Fibroblast of peridontal ligament (primary cell): ENCODE results near the gene COG2.
"Not testable (repeated sequence)": the region's sequence is repeated elsewhere in the genome, so short reads cannot be mapped to it uniquely, and the experiment has no call there.

Experiments
- DNase-seq: peaks from one replicate; pipeline ENCODE4 v3.0.0-alpha.2; 2010; ENCODE audit errors: extremely low read depth

Gene COG2

DNA sequence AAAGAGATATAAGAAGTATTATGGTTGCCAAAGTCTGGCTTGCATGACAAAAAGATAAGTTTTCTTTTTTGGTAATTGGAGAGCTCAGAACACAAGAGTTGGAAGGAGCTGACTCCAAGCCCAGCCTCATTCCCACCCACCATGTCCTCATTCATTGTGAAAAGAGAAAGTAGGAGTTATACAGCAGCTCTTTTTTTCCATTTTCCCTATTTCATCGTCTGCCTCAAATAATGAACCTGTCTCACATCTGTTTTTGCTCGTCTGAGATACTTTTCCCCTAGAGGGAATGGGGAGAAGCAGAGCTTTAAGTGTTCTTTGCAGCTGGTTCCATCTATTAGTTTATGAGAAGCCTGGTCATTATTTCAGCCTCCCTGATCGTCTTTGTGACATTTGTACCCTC lies 36.9 kb downstream of the COG2 start:
- no peak for DNase-seq

DNA sequence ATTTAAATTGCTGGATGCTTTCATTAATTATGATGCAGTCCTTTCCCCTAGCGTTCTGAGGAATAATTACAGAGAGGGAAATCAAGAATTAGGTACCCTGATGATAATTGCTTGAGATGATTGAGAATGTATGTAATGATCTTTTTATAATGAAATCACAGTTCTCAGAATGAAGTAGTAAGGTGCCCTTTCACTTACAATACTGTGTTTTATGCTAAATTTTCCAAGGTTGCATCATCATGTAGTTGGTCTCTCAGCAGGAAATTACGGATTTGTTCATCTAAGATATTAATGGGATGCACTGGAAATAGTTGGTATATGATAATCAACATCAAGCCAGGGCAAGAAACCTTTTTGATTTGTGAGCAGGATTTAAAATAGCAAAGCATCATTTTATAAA lies 37.5 kb downstream of the COG2 start:
- no peak for DNase-seq

GRCh38 chr1:230680300-230681025 lies 38.2 kb downstream of the COG2 start:
- DNase-seq: no peak

DNA sequence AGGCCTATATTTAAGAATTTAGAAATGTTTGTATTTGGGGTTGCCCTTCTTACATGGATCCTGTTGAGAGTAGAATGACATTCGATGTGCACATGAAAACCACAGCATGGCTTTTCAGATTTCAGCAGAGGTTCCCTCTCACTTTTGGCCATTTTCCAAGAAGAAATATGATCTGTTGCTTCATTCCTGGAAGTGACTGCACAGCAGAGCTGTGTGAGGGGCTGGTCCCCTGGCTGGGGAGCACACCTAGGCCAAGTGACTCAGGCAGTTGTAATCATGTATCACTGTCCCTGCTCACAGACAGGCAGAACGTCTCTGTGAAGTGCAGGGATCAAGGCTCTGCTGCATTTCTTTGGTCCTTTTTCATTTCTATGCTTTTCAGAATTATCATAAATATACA lies 39.3 kb downstream of the COG2 start:
- DNase-seq: peak; percentile 74

DNA sequence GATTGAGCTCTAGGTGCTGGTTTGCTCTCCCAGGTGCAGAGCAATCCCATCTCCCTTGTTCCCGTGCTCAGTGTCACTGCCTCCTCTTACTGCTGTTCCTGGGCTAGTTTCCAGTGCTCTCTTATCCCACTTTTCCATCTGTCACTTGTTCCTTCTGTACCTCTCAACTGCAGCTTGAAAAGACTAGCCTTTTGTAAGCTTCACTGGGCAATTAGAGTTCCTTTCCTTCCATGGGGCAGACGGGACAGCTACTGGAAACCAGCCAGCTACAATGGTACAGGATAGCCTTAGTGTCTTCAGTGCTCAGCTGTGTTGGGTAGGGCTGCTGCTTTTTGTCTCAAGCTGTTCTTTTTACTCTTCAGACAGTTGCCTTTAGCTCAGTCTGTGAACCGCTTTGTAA lies 40.0 kb downstream of the COG2 start:
- no peak for DNase-seq

DNA sequence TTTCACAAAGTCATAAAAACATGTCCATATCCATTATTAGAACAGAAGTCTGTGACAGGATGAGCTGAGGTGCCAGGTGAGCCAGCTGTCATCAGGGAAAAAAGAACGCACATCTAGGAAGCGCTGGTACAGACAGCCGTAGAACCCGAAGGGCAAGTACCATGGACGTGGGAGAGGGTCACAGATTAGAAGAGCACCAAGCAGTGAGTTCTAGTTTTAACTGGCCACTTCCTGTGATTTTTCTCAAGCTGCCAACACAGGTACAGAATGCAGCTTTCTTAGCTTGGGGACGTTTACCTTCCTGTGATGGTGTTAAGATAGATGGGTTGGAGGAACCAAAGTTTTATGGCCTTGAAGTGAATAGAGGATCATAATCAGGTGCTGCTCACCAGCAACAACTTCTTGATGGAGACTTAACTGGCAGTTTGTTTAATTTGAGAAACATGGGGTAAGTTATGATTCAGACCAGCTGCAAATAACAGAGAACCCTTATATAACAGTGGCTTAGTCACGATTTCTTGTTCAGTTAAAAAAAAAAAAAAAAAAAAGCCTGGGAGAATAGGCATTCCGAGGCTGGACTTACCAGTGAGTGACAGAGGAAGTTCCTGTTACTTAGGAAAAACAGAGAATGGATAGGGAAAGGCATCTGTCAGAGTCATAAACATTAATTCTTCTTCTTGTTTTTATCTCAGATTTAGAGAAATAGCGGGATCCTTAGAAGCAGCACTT lies 40.8 kb downstream of the COG2 start:
- DNase-seq: peak; percentile 87

- DNase-seq: no peak
These were observed 41.9 kb downstream of the COG2 start for GRCh38 chr1:230684146-230684545.

DNA sequence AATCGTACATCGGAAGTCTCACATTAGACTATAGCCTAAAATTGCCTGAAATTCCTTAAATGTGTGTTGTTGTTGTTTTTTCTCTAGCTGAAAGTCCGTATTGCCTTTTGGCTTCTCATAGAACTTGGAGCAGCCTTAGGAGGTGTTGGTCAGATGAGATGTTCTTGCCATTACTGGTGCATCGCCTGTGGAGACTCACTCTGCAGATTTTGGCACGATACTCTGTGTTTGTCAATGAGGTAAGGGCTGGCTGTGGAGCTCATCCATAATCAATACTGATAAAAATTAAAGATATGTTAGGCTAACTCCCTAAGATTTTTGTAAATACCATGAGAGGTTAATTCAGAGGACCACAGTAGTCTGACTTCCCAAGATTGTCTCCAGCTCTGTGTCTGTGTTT lies 42.7 kb downstream of the COG2 start:
- DNase-seq: no peak

DNA sequence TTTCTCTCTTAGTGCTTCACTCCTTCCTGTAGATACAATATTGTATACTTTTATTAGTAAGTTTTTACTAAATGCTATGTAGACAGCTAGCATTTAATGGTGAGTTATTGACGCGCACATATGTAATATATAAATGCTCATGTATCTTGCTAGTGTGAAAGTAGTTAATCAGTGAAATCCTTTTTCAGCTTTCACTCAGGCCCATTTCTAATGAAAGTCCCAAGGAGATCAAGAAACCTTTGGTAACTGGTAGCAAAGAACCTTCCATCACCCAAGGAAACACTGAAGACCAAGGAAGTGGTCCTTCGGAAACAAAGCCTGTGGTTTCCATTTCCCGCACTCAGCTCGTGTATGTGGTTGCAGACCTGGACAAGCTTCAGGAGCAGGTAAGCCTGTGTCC lies 44.5 kb downstream of the COG2 start:
- no peak for DNase-seq

DNA sequence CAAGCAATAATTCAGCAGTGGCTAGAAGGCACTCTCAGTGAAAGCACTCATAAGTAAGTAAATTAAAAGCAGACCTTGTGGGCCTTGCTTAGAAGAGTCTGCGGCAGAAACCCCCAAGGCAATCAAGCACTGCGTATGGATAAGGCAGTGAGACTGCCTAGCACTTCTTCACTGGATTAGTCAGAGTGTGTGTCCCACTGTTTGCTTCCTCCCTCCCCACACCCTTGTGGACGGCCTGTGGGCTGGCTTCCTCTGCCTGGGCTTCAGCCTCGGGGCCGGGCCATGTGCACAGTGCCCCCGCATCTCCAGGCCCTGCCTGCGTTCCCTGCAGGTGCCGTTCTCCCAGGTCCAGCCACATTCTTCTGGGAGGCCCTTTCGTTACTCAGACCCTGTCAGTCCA lies 47.8 kb downstream of the COG2 start:
- peak; percentile 51 for DNase-seq

DNA sequence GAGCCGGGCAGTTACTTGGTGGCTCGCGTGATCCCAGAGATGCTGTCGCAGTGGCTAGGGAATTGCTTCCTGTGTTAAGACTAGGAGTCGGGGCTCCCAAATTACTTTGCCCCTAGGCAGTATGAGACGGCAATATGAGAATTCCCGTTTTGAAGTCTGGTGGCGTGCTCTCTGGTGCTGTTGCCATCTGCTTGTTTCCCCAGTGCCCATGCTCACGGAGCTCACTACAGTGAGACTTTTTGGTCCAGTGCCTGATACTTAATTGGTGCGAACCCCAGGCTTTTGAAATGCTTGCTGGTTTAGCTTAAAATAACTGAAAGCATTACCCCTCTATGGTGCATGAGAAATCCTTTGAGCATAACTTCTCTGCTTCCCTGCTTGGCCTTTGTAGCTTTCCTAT lies 49.3 kb downstream of the COG2 start:
- no peak for DNase-seq

DNA sequence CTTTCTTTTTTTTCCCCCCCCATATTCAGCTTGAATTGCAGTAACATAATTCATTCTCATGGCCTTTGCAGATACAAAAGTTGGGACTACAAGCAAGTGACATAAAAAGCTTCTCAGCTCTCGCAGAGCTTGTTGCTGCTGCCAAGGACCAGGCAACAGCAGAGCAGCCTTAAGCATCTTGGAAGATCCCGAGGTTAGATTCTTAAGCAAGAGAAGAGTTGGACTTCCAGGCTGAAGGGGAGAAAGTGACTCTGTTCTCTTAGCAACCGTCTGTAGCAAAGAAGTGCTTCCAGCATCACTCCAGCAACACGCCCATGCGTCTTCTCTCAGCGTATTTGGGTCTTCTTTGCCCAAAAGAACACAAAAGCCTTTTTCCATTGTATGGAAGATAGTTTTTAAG lies 50.9 kb downstream of the COG2 start:
- DNase-seq: no peak

- DNase-seq: no peak
These were observed 51.5 kb downstream of the COG2 start for GRCh38 chr1:230693777-230694176.

- DNase-seq: no peak
These were observed 52.2 kb downstream of the COG2 start for GRCh38 chr1:230694464-230694863.

DNA sequence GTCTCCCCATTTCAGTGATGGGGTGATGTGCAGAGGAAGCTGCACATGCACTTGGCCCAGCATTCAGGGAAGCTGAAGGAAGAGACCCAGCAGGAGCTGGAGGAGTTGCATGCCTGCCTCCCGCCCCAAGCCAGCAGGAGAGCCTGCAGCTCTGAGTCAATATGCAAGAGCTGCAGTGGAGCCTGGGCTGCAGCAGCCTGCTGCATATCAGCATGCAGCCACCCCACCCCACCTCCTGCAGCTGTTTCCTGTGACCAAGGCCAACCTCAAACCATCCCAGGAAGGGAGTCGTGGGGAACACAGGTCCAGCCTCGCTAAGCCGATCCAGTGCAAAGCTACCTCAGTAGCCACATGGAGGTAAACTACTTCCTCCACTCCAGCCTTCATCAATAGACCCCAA lies 52.7 kb downstream of the COG2 start:
- no peak for DNase-seq

DNA sequence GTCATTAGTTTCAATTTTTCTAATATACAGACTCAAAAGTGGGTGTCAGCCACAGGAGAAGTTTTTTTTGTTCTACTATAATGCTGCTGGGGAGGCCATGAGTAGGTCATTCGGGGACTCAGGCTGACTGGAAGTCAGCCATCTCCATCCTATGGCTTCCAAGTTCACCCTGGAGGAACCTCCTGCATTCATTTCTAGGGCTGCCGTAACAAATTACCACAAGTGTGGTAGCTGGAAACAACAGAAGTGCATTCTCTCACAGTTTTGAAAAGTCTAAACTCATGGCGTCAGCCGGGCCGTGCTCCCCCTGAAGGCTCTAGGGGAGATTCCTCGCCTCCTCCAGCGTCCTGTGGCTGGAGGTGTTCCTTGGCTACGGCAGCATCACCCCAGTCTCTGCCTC lies 53.9 kb downstream of the COG2 start:
- DNase-seq: no peak

DNA sequence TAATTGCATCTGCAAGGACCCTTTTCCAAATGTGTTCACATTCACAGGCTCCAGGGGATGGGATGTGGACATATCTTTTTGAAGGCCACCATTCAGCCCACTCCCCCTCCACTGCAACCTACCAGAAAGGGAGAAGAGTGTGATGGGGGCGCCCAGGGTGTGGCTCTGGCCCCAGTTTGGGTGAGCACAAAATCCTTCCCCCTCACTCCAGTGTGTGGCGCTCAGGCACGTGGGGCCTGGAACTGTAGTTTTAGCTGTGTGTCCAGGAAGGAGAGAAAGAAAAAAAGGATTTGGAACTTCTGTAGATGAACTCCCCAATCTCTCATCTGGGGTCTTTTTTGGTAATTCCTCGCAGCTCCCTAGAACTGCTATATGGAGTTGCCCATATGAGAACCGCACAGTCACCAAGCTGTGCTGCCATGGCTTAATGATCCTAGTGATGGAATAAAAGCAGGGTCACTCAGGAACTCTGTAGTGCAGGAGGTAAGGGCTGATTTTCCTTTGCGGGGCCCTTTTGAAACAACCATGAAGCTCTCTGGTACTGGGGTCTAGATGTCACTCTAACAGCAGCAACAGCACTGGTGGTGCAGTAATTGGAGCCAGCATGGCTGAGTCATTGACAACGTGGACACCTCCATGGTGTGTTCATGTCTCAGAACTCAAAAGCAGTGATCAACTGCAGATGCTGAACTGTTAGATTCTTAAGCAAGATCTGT lies 54.6 kb downstream of the COG2 start:
- peak; percentile 54 for DNase-seq

DNA sequence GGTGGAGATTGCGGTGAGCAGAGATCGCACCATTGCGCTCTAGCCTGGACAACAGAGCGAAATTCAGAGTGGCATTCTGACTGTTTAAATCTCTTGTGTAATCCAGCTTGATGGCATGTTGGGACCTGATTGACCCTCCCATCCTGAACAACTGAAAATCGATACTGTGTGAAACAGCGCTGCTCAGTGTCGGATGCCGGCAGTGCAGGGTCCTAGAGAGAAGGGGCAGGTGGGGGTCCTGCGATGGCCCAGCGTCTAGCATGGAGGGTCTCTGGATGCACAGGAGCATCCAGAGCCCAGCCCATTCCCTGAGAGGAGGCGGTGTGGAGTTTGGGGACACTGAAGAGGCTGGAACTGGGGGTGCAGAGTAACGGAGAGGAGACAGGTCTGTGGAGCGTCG lies 55.8 kb downstream of the COG2 start:
- no peak for DNase-seq

DNA sequence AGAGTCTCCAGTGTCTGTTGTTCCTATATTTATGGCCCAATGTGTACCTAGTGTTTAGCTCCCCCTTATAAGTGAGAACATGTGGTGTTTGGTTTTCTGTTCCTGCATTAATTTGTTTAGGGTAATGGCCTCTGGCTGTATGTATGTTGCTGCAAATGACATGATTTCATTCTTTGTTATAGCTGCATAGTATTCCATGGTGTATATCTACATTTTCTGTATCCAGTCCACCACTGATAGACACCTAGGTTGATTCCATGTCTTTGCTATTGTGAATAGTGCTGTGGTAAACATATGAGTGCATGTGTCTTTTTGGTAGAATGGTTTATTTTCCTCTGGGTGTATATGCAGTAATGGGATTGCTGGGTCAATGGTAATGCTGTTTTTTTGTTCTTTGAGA lies 56.7 kb downstream of the COG2 start:
- DNase-seq: not testable (repeated sequence)

GRCh38 chr1:230699716-230700115 lies 57.4 kb downstream of the COG2 start:
- DNase-seq: no peak

- no peak for DNase-seq
These were observed 57.9 kb downstream of the COG2 start for GRCh38 chr1:230700132-230700531.

DNA sequence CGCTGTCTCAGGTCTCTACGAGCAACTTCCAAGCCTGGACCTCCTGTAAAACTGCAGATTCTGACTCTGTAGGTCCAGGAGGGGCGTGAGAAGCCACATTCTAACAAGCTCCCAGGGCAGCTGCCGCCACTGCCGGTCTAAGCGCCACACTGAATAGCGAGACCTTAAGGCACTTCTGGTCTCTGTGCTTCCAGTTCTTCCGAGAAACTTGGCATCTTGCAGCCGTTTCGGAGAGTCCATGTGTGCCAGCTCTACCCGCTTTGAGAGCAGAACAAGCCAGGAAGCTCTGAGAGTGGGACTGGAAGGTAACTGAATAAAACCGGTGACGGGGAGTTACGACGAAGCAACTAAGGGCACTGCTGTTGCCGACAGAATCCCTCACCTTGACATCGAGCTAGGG lies 59.2 kb downstream of the COG2 start:
- no peak for DNase-seq
